ENCODE results near the gene TTC3. TPM values are rescaled to one million over a fixed set of nuclear protein-coding genes. Genes with fewer than 3 reads are reported as not detected.

The TTC3 gene
- total RNA-seq, 1 experiment from 2014 or later, result 29.0 TPM

DNA sequence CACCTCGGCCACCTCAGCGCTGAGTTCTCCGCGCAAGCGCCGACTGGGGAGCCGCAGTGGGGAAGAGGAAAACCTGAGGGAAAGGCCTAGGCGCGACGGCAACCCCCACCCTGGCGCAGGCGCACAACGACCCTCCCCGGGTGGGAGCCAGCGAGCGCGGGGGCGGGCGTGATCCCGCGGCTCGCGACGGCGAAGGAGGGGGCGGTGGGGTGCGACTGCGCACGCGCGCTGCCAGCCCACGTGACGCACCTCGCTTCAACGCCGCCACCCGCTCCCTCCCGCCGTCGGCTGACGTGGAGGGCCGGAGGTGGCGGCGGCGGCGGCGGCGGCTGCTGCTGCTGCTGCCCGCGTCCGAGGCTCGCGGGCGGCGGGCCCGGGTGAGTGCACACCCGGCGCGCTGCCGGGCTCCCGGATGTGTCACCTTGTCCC lies at the start of gene TTC3, which contains the start of gene PIGP (continued):
- TF ChIP-seq, protein P1, sequence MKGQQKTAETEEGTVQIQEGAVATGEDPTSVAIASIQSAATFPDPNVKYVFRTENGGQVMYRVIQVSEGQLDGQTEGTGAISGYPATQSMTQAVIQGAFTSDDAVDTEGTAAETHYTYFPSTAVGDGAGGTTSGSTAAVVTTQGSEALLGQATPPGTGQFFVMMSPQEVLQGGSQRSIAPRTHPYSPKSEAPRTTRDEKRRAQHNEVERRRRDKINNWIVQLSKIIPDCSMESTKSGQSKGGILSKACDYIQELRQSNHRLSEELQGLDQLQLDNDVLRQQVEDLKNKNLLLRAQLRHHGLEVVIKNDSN (CRISPR knock-in tag; IDR thresholded peaks at IDR 0.05), result peak; percentile 92
- TF ChIP-seq, protein P2, sequence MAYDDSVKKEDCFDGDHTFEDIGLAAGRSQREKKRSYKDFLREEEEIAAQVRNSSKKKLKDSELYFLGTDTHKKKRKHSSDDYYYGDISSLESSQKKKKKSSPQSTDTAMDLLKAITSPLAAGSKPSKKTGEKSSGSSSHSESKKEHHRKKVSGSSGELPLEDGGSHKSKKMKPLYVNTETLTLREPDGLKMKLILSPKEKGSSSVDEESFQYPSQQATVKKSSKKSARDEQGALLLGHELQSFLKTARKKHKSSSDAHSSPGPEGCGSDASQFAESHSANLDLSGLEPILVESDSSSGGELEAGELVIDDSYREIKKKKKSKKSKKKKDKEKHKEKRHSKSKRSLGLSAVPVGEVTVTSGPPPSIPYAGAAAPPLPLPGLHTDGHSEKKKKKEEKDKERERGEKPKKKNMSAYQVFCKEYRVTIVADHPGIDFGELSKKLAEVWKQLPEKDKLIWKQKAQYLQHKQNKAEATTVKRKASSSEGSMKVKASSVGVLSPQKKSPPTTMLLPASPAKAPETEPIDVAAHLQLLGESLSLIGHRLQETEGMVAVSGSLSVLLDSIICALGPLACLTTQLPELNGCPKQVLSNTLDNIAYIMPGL (CRISPR knock-in tag; IDR thresholded peaks at IDR 0.05), result peak; percentile 54
- TF ChIP-seq TEAD4 (CRISPR knock-in tag; IDR thresholded peaks at IDR 0.05) (no peak), NR3C1 (CRISPR knock-in tag; conservative IDR thresholded peaks at IDR 0.05; ENCODE audit: low read depth) (no peak), SMAD4 (CRISPR knock-in tag; IDR thresholded peaks at IDR 0.05) (no peak), ZNF219 (CRISPR knock-in tag; IDR thresholded peaks at IDR 0.05; ENCODE audit: borderline replicate concordance) (no peak), ZNF232 (CRISPR knock-in tag; IDR thresholded peaks at IDR 0.05) (no peak), NFE2L1 (CRISPR knock-in tag; IDR thresholded peaks at IDR 0.05) (peak; percentile 69; the same call in 1 of the 2 replicates), TEAD1 (CRISPR knock-in tag; IDR thresholded peaks at IDR 0.05) (peak; percentile 43; the same call in 1 of the 2 replicates)
- TF ChIP-seq, protein P3, sequence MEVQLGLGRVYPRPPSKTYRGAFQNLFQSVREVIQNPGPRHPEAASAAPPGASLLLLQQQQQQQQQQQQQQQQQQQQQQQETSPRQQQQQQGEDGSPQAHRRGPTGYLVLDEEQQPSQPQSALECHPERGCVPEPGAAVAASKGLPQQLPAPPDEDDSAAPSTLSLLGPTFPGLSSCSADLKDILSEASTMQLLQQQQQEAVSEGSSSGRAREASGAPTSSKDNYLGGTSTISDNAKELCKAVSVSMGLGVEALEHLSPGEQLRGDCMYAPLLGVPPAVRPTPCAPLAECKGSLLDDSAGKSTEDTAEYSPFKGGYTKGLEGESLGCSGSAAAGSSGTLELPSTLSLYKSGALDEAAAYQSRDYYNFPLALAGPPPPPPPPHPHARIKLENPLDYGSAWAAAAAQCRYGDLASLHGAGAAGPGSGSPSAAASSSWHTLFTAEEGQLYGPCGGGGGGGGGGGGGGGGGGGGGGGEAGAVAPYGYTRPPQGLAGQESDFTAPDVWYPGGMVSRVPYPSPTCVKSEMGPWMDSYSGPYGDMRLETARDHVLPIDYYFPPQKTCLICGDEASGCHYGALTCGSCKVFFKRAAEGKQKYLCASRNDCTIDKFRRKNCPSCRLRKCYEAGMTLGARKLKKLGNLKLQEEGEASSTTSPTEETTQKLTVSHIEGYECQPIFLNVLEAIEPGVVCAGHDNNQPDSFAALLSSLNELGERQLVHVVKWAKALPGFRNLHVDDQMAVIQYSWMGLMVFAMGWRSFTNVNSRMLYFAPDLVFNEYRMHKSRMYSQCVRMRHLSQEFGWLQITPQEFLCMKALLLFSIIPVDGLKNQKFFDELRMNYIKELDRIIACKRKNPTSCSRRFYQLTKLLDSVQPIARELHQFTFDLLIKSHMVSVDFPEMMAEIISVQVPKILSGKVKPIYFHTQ (CRISPR knock-in tag; IDR thresholded peaks at IDR 0.05), result no peak
- TF ChIP-seq, protein P4, sequence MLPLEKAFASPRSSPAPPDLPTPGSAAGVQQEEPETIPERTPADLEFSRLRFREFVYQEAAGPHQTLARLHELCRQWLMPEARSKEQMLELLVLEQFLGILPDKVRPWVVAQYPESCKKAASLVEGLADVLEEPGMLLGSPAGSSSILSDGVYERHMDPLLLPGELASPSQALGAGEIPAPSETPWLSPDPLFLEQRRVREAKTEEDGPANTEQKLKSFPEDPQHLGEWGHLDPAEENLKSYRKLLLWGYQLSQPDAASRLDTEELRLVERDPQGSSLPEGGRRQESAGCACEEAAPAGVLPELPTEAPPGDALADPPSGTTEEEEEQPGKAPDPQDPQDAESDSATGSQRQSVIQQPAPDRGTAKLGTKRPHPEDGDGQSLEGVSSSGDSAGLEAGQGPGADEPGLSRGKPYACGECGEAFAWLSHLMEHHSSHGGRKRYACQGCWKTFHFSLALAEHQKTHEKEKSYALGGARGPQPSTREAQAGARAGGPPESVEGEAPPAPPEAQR (CRISPR knock-in tag; IDR thresholded peaks at IDR 0.05), result no peak
- TF ChIP-seq, protein P5, sequence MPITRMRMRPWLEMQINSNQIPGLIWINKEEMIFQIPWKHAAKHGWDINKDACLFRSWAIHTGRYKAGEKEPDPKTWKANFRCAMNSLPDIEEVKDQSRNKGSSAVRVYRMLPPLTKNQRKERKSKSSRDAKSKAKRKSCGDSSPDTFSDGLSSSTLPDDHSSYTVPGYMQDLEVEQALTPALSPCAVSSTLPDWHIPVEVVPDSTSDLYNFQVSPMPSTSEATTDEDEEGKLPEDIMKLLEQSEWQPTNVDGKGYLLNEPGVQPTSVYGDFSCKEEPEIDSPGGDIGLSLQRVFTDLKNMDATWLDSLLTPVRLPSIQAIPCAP (CRISPR knock-in tag; IDR thresholded peaks at IDR 0.05), result 0 out of 2 replicates have a peak, but pooled peaks have one; percentile 24

DNA sequence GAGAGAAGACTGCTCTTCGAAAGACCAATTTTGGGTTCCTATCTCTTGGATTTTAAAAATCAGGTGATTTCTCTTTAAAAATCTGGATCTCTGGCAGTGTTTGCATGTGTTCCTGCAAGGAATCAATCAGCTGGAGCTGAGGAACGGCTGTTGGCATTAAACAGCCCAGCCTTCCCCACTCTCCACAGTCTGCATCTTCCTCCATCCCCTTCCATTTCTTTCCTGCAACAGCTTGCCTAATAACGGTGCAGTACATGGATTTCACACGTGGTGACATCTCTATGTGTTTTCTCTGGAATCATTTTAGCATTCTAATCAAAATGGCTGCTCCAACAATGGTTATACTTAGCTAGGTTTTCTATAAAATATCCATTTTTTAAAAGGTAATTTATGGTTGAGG lies 46.6 kb upstream of the TTC3 start:
- ChIA-PET POLR2A (no interaction called here), CTCF (interaction anchor here (0.9 to 1.8 kb wide), 3 partner anchors 17 to 396 kb away, joined by 4 to 7 read pairs (median 5); no protein-coding TSS in a partner anchor)
- Mint-ChIP-seq H3K27ac (no peak overlapping the region), H3K4me3 (no peak overlapping the region), H3K36me3 (no peaks in the 10 kb centered on the region), H3K27me3 (ENCODE audit: low read depth) (peaks cover 5% of the 10 kb centered on the region; the same call in 1 of the 2 replicates), H3K9me3 (peaks cover 6% of the 10 kb centered on the region), H3K4me1 (0 out of 2 replicates have a peak, but pooled peaks cover 4% of the 10 kb centered on the region)
- DNase-seq (ENCODE audit: low spot score), result no peak
- TF ChIP-seq FOXJ3 (CRISPR knock-in tag; IDR thresholded peaks at IDR 0.05; ENCODE audit: borderline replicate concordance), result no peak
- TF ChIP-seq NR1H2 (CRISPR knock-in tag; IDR thresholded peaks at IDR 0.05), result no peak
- TF ChIP-seq, protein P6, sequence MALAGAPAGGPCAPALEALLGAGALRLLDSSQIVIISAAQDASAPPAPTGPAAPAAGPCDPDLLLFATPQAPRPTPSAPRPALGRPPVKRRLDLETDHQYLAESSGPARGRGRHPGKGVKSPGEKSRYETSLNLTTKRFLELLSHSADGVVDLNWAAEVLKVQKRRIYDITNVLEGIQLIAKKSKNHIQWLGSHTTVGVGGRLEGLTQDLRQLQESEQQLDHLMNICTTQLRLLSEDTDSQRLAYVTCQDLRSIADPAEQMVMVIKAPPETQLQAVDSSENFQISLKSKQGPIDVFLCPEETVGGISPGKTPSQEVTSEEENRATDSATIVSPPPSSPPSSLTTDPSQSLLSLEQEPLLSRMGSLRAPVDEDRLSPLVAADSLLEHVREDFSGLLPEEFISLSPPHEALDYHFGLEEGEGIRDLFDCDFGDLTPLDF (CRISPR knock-in tag; IDR thresholded peaks at IDR 0.05), result no peak
- TF ChIP-seq SMAD3 (CRISPR knock-in tag; IDR thresholded peaks at IDR 0.05; ENCODE audit: borderline replicate concordance), result no peak
- TF ChIP-seq TEAD4 (CRISPR knock-in tag; IDR thresholded peaks at IDR 0.05), result no peak
- TF ChIP-seq CREB1 (CRISPR knock-in tag; IDR thresholded peaks at IDR 0.05), result no peak
- TF ChIP-seq IRF2 (CRISPR knock-in tag; IDR thresholded peaks at IDR 0.05; ENCODE audit: borderline replicate concordance, low read depth), result no peak
- no peak for TF ChIP-seq ELF4 (CRISPR knock-in tag; IDR thresholded peaks at IDR 0.05; ENCODE audit: low read depth)
- no peak for TF ChIP-seq EMX1 (CRISPR knock-in tag; IDR thresholded peaks at IDR 0.05)
- TF ChIP-seq KAT7 (CRISPR knock-in tag; IDR thresholded peaks at IDR 0.05; ENCODE audit: borderline replicate concordance), result no peak
- no peak for TF ChIP-seq GABPB1 (CRISPR knock-in tag; IDR thresholded peaks at IDR 0.05)
- no peak for TF ChIP-seq ZNF121 (CRISPR knock-in tag; IDR thresholded peaks at IDR 0.05)
- TF ChIP-seq, protein P7, sequence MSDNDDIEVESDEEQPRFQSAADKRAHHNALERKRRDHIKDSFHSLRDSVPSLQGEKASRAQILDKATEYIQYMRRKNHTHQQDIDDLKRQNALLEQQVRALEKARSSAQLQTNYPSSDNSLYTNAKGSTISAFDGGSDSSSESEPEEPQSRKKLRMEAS (CRISPR knock-in tag; IDR thresholded peaks at IDR 0.05), result no peak
- no peak for TF ChIP-seq ZNF423 (CRISPR knock-in tag; IDR thresholded peaks at IDR 0.05)
- ATAC-seq, result no peak

All from WTC11 (cell line).